Uterus (tissue), 2 donors: Measurements from ENCODE around the gene MGAT4B.

Experiments used
- POLR2A ChIP-seq, 2 donors: fragments of 450-650 bp; IDR thresholded peaks; one replicate each; pipeline ENCODE4 v1.6.1; 2016; ENCODE audit warnings: antibody characterized with exemption in 2 of 2, mild to moderate bottlenecking in 1 of 2, moderate library complexity in 1 of 2
- TF ChIP-seq, protein P1 (sequence below), 4 experiments: fragments of 200-600 bp in 2 of 4; fragments of 450-650 bp in 2 of 4; sonication (generic) in 2 of 4; IDR thresholded peaks; one replicate each; pipeline ENCODE4 v1.5.1; 2016 to 2019; ENCODE audit warnings: antibody characterized with exemption in 4 of 4, mild to moderate bottlenecking in 2 of 4, moderate library complexity in 1 of 4

DNA sequence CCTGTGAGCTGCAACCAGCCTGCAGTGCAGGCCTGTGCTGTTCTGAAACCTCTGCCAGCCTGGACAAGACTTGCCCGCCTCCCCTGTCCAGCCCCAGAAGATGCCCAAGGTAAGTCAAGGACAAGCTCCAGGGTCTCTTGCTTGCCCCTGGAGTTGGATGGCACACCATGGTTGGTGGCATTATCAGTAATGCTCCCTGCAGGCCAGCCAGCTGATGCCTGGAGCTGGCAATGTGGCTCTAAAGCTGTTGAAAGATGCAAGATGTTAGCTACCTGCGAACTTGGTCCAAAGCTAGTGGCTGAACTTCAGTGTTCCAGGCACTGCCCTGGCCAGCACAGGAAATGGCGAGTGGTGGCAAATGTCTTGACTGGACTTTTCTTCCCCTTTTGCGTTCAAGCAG lies 26.8 kb downstream of the MGAT4B start:
- TF ChIP-seq, protein P1, sequence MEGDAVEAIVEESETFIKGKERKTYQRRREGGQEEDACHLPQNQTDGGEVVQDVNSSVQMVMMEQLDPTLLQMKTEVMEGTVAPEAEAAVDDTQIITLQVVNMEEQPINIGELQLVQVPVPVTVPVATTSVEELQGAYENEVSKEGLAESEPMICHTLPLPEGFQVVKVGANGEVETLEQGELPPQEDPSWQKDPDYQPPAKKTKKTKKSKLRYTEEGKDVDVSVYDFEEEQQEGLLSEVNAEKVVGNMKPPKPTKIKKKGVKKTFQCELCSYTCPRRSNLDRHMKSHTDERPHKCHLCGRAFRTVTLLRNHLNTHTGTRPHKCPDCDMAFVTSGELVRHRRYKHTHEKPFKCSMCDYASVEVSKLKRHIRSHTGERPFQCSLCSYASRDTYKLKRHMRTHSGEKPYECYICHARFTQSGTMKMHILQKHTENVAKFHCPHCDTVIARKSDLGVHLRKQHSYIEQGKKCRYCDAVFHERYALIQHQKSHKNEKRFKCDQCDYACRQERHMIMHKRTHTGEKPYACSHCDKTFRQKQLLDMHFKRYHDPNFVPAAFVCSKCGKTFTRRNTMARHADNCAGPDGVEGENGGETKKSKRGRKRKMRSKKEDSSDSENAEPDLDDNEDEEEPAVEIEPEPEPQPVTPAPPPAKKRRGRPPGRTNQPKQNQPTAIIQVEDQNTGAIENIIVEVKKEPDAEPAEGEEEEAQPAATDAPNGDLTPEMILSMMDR (IDR thresholded peaks at IDR 0.05), result no peak
- no peak for TF ChIP-seq POLR2A (IDR thresholded peaks at IDR 0.05)
